NB4 (cell line): ENCODE data around the gene TCF3.

Source experiments
- POLR2A ChIP-seq: IDR thresholded peaks from 2 replicates; pipeline ENCODE4 v1.6.1; 2011; ENCODE audit warnings: mild to moderate bottlenecking; ENCODE audit not compliant: insufficient read length; ENCODE audit errors: extremely low read depth
- TF ChIP-seq, protein P1 (sequence below): IDR thresholded peaks from 2 replicates; pipeline ENCODE4 v1.6.1; 2011; ENCODE audit warnings: low read depth, low read length
- TF ChIP-seq, protein P2 (sequence below): IDR thresholded peaks from one replicate; pipeline ENCODE4 v1.5.1; 2012; ENCODE audit warnings: low read depth, low read length

DNA sequence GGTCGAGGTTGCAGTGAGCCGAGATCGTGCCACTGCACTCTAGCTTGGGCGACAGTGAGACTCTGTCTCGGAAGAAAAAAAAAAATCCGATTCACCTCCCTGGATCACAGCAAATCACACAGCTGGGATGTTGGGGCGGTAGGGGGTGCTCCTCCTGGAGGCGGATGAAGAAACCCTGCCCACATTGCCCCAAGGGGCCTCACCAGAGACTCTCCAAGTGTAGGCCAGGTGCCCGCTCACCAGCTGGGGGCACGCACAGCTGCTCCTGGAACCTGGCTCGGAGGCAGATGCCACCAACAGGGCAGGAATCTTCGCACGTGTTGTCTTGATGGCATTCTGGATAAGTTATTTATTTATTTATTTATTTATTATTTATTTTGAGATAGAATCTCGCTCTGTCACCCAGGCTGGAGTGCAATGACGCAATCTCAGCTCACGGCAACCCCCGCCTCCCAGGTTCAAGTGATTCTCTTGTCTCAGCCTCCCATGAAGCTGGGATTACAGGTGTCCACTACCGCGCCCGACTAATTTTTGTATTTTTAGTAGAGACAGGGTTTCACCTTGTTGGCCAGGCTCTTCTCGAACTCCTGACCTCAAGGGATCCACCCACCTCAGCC is 50.2 kb downstream of the TCF3 start:
- TF ChIP-seq, protein P1, sequence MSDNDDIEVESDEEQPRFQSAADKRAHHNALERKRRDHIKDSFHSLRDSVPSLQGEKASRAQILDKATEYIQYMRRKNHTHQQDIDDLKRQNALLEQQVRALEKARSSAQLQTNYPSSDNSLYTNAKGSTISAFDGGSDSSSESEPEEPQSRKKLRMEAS = no peak
- TF ChIP-seq POLR2A = no peak
- TF ChIP-seq, protein P2, sequence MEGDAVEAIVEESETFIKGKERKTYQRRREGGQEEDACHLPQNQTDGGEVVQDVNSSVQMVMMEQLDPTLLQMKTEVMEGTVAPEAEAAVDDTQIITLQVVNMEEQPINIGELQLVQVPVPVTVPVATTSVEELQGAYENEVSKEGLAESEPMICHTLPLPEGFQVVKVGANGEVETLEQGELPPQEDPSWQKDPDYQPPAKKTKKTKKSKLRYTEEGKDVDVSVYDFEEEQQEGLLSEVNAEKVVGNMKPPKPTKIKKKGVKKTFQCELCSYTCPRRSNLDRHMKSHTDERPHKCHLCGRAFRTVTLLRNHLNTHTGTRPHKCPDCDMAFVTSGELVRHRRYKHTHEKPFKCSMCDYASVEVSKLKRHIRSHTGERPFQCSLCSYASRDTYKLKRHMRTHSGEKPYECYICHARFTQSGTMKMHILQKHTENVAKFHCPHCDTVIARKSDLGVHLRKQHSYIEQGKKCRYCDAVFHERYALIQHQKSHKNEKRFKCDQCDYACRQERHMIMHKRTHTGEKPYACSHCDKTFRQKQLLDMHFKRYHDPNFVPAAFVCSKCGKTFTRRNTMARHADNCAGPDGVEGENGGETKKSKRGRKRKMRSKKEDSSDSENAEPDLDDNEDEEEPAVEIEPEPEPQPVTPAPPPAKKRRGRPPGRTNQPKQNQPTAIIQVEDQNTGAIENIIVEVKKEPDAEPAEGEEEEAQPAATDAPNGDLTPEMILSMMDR = no peak
